Middle frontal gyrus (tissue), 1 donor: ENCODE measurements around the gene FLAD1.
"Not testable (repeated sequence)": the region's sequence is repeated elsewhere in the genome, so short reads cannot be mapped to it uniquely, and the experiment has no call there.

Experiments used
- DNase-seq: peaks from one replicate; pipeline ENCODE4 v3.0.0-alpha.2; 2015; ENCODE audit warnings: low spot score; ENCODE audit errors: extremely low spot score

Gene FLAD1

GRCh38 chr1:154967331-154967950 is 15.7 kb upstream of the FLAD1 start:
- DNase-seq = no peak

GRCh38 chr1:154968731-154969130 is 14.4 kb upstream of the FLAD1 start:
- DNase-seq = no peak

- DNase-seq = no peak
Observed at GRCh38 chr1:154969246-154969645, 13.9 kb upstream of the FLAD1 start.

- DNase-seq = no peak
Observed at GRCh38 chr1:154969860-154970452, 13.2 kb upstream of the FLAD1 start.

GRCh38 chr1:154970631-154971340 is 12.4 kb upstream of the FLAD1 start, which contains the start of gene SHC1:
Gene SHC1 (minus strand): TSS chr1:154970747. CDS start chr1:154970526, 221 bp downstream.
- peak; percentile 91 for DNase-seq

GRCh38 chr1:154971341-154971998 is 11.7 kb upstream of the FLAD1 start:
- DNase-seq = no peak

- DNase-seq = no peak
Observed at GRCh38 chr1:154972213-154972516, 11.0 kb upstream of the FLAD1 start.

GRCh38 chr1:154972517-154973343 is 10.4 kb upstream of the FLAD1 start:
- DNase-seq = no peak

- peak; percentile 69 for DNase-seq
Observed at GRCh38 chr1:154973344-154974101, 9.6 kb upstream of the FLAD1 start.

- DNase-seq = peak; percentile 99
Observed at GRCh38 chr1:154974102-154974807, 8.9 kb upstream of the FLAD1 start, which contains the start of gene CKS1B. Gene CKS1B (plus strand): TSS chr1:154974681. CDS start chr1:154974746, 65 bp downstream.

DNA sequence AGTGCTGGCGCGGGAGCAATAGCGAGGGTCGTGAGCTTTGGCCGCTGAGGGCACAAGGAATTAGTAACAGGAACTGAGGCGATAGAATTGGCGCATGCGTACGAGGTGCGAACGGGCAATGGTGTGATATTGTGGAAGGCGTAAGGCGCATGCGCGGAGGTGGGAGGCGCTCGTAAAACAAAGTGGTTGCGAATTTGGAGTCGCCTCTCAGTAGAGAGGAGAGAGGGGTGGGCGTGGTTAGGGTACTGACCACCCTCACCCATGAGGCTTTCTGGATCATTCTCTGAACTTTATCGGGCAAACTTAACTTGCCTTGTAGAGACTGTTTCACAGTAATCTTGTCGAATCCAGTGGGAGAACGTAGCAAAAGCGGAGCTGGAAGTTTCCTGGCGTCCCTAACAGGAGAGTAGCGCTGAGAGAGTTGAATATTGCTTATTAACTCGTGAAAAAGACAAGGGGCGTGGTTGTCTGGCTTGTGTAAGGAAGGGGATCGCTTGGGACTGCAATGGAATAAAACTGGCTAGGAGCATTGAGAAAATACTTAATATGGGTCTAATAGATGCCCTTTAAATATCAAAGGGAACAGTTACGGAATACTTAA is 8.2 kb upstream of the FLAD1 start:
- DNase-seq = peak; percentile 91

DNA sequence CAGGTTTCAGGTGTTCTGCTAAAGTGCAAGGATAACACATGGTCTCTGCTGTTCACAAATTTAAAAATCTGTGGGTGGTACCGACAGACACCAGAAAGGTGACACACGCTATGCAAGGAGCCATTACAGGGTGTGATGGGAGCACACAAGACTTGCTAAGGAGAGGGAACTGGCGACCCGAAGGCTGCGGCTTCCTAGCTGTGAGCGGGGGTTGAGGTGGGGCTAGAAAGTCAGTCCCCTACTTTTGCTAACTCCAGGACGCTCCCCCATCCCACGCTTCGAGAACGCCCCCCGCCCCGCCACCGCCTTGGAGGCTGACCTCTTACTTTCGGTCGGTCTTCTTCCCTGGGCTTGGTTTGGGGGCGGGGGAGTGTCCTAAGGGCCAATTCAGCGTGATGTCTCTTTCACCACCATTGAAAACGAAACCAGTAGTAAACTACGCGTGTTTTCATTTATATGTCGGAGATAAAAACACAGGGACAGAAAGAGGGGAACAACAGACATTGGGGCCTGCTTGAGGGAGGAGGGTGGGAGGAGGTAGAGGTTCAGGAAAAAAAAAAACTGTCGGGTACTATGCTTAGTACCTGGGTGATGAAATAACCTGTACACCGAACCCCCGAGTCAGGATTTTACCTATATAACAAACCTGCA is 7.6 kb upstream of the FLAD1 start:
- no peak for DNase-seq

DNA sequence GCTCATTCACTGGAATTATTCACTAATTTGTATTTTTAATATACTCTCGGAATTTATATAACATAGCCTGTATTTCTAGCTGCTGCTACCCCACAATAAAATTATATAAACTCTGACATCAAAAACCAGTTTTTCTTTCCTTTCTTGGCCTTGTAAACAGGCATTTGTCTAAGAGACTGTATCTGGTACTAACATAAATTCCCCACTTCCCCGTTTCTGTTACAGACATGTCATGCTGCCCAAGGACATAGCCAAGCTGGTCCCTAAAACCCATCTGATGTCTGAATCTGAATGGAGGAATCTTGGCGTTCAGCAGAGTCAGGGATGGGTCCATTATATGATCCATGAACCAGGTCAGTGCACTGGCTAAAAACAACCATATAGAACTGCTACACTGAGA is 5.4 kb upstream of the FLAD1 start:
- DNase-seq = not testable (repeated sequence)

DNA sequence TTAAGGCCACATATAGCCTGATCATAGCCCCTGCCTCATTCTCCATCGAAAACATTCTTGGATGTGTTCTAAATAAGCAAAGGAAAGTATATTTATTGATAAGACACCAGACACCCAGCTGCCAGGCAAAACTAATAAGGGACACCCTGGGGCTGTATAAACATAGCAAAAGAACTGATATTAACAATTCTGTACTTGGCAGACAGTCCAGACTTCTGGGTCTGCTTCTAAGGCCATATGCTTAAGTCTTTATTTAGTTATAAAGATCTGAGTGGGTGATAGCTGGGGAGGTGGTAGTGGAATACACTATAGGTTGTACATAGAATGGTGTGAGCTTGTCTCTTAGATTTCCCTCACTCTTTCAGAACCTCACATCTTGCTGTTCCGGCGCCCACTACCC is 4.8 kb upstream of the FLAD1 start:
- DNase-seq = no peak

DNA sequence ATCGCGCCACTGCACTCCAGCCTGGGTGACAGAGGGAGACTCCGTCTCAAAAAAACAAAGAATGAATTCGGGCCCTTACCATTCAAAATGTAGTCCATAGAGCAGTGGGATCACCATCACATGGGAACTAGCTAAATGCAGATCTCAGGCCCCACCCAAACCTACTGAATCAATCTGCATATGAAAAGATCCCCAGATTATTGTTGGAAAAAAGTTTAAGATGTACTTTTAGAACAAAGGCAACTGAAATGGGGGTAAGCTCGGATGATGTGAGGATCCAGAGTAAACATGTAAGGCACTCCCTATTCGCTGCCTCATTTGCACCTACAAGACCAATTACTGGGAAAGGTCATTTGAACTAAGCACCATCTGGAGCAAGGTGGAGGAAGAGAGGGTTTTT is 803 bp upstream of the FLAD1 start:
- no peak for DNase-seq

DNA sequence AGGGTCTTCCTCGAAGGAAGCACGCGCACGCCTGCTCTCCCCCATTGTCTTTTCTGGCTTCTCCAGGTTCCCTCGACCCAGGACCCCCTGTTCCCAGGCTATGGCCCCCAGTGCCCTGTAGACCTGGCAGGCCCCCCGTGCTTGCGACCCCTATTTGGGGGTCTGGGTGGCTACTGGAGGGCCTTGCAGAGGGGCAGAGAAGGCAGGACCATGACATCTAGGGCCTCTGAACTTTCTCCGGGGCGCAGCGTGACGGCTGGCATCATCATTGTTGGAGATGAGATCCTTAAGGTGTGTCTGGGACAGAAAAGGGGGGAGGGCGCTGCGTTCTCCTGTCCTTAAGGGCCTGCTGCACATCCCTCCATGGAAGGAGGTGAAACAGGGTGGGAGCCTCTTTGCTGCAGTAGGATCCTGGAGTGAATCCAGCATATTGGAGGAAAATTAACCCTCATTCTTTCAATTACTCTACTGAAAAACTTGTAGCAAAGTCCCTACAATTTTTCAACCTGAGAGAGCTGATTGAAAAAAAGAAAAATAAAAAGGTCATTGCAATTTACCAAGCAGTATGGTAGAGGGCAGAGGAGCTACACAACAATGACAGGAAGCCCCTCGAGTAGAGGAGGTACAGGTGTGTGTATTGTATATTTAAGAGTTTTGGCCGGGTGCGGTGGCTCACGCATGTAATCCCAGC is 777 bp downstream of the FLAD1 start:
- no peak for DNase-seq

DNA sequence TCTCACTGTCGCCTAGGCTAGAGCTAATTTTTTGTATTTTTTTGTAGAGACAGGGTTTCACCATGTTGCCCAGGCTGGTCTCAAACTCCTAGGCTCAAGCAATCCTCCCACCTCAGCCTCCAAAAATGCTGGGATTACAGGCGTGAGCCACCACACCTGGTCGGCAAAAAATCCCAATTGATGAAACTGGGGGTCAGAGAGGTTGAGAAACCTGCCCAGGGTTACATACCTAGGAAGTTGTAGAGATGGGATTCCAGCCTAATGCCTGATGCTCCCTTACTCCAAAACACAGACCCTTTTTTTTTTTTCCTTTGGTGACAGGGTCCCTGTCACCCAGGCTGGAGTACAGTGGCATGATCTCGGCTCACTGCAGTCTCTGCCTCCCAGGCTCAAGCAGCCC is 3.6 kb downstream of the FLAD1 start:
- not testable (repeated sequence) for DNase-seq

GRCh38 chr1:154987326-154987725 is 4.2 kb downstream of the FLAD1 start:
- DNase-seq = no peak
